HepG2 (cell line): ENCODE results near the gene DDX4. TPM values are rescaled to one million over a fixed set of nuclear protein-coding genes. Genes with fewer than 3 reads are reported as not detected.

Experiments
- ATAC-seq: fragments of 200-7000 bp; cut with Tn5 transposase; 3 replicates; pipeline ENCODE4 v1.9.1; 2020; ENCODE audit warnings: mild to moderate bottlenecking, moderate library complexity
- BruUV-seq: library from RNA; stranded (reverse); fragments of 400-500 nt; replicated peaks from 2 replicates; lab custom pipeline; 2021; lab: Mats Ljungman, UMichigan
- CTCF ChIA-PET: fragments of 300-600 bp; formaldehyde crosslinking; extraction: SDS; loops from one replicate; lab custom pipeline; 2021; ENCODE audit warnings: low total read pairs, inconsistent platforms, low intra/inter-chr PET ratio; lab: Yijun Ruan, JAX
- POLR2A ChIA-PET: fragments of 350-600 bp; sonication (Branson Sonifier 250); formaldehyde crosslinking; loops from one replicate; lab custom pipeline; 2020; ENCODE audit warnings: antibody characterized with exemption, inconsistent platforms; lab: Yijun Ruan, JAX
- DNase-seq: peaks from one replicate; pipeline ENCODE4 v3.0.0-alpha.2; 2015; ENCODE audit warnings: low spot score
- FAIRE-seq: peaks from 3 replicates; lab custom pipeline; 2011; peaks lifted over from hg19 to GRCh38; lab: Jason Lieb, UNC
- H2AFZ ChIP-seq: one replicate; pipeline ENCODE4 v1.6.1; 2011; ENCODE audit warnings: low read length, inconsistent platforms
- H3K27ac ChIP-seq: fragments of 300-600 bp; 3 replicates; pipeline ENCODE4 v1.8.0; 2011; ENCODE audit warnings: mixed run types, mild to moderate bottlenecking, mixed read lengths, low read length, inconsistent platforms; ENCODE audit not compliant: insufficient read depth; ENCODE audit errors: extremely low read length
- H3K27me3 ChIP-seq, 2 experiments: fragments of 200-600 bp in 1 of 2; 2 replicates in 1 of 2; 3 replicates in 1 of 2; pipeline versions ENCODE4 v1.6.0 to v1.8.0; 2011; ENCODE audit warnings: low read length in 2 of 2, mild to moderate bottlenecking in 2 of 2, moderate library complexity in 2 of 2, inconsistent platforms in 1 of 2; ENCODE audit not compliant: insufficient read depth in 2 of 2, control insufficient read depth in 1 of 2
- H3K36me3 ChIP-seq, 2 experiments: fragments of 200-600 bp in 1 of 2; replicated peaks in 1 of 2; 2 replicates in 1 of 2; 3 replicates in 1 of 2; pipeline versions ENCODE4 v1.5.1 to v1.8.0; 2011; ENCODE audit warnings: low read length in 2 of 2, inconsistent platforms in 1 of 2; ENCODE audit not compliant: insufficient read depth in 2 of 2, control insufficient read depth in 1 of 2
- H3K4me1 ChIP-seq: 2 replicates; pipeline ENCODE4 v1.5.1; 2012; ENCODE audit warnings: low read length, inconsistent platforms; ENCODE audit not compliant: insufficient read depth
- H3K4me2 ChIP-seq: 2 replicates; pipeline ENCODE4 v1.6.0; 2011; ENCODE audit warnings: low read depth, low read length, inconsistent platforms
- H3K4me3 ChIP-seq, 3 experiments: fragments of 200-600 bp in 1 of 3; sonication (generic), shearing (Covaris generic) in 1 of 3; replicated peaks in 1 of 3; 2 replicates each; pipeline ENCODE4 v1.5.1; 2011 to 2016; ENCODE audit warnings: low read length in 3 of 3, inconsistent platforms in 2 of 3, low read depth in 2 of 3, mild to moderate bottlenecking in 2 of 3, control low read depth in 1 of 3, mixed read lengths in 1 of 3; ENCODE audit not compliant: insufficient read depth in 1 of 3
- H3K79me2 ChIP-seq: one replicate; pipeline ENCODE4 v1.6.1; 2011; ENCODE audit warnings: low read length, inconsistent platforms; ENCODE audit not compliant: insufficient read depth
- H3K9ac ChIP-seq: 2 replicates; pipeline ENCODE4 v1.6.0; 2011; ENCODE audit warnings: mild to moderate bottlenecking, low read depth, low read length, inconsistent platforms; ENCODE audit not compliant: insufficient read depth
- H3K9me3 ChIP-seq: 2 replicates; pipeline ENCODE4 v1.5.1; 2012; ENCODE audit warnings: mild to moderate bottlenecking, low read length
- H4K20me1 ChIP-seq: 2 replicates; pipeline ENCODE4 v1.6.0; 2011; ENCODE audit warnings: inconsistent platforms, mild to moderate bottlenecking, low read length, moderate library complexity; ENCODE audit not compliant: insufficient read depth
- THYN1 ChIP-seq: sonication (generic); formaldehyde crosslinking; IDR thresholded peaks from 2 replicates; pipeline ENCODE4 v1.8.1; 2023; ENCODE audit warnings: low read depth, mild to moderate bottlenecking, moderate library complexity, missing genetic modification reagents, borderline replicate concordance
- TSC22D2 ChIP-seq: sonication (generic); formaldehyde crosslinking; IDR thresholded peaks from 2 replicates; pipeline ENCODE4 v1.5.1; 2020; ENCODE audit warnings: missing genetic modification reagents, mild to moderate bottlenecking, borderline replicate concordance
- ZNF282 ChIP-seq: fragments of 450-650 bp; IDR thresholded peaks from 2 replicates; pipeline ENCODE4 v1.6.1; 2018; ENCODE audit not compliant: partially characterized antibody
- ZNF629 ChIP-seq: sonication (generic); formaldehyde crosslinking; conservative IDR thresholded peaks from 2 replicates; pipeline ENCODE4 v1.5.0; 2020; ENCODE audit warnings: missing genetic modification reagents
- ZNF784 ChIP-seq: sonication (generic); formaldehyde crosslinking; IDR thresholded peaks from 2 replicates; pipeline ENCODE4 v1.5.1; 2020; ENCODE audit warnings: missing genetic modification reagents, mild to moderate bottlenecking, borderline replicate concordance
- WGBS: methylation state at CpG from one replicate; pipeline ENCODE4 v1.1.6; 2017; ENCODE audit warnings: low lambda C conversion rate; 5-methylcytosine and 5-hydroxymethylcytosine counted together
- in situ Hi-C: cut with HindIII; loops from 2 replicates; pipeline ENCODE4 v1.10.0; 2017; ENCODE audit warnings: low pct_unique_long_range_greater_than_20kb; ENCODE audit not compliant: extremely low pct_ligation_motif_present
- intact Hi-C: fragments of 100-400 bp; cut with micrococcal nuclease; formaldehyde crosslinking; loops from one replicate; pipeline ENCODE4 v1.10.0; 2022; ENCODE audit not compliant: unreplicated experiment
- polyA plus RNA-seq, 8 experiments: library from polyadenylated mRNA; depleted of rRNA in 3 of 8; stranded (reverse) in 7 of 8; unstranded in 1 of 8; fragments of >200 nt; fragmentation: Illumina TruSeq in 4 of 8; extraction: Trizol in 4 of 8; gene quantifications; 2 replicates each; pipeline versions ENCODE4 v1.2.1 to v1.2.3, GENCODE V29; 2011 to 2016; ENCODE audit warnings: low read depth in 4 of 8, missing spikeins in 1 of 8, mixed read lengths in 1 of 8; ENCODE audit not compliant: insufficient read depth in 1 of 8
- total RNA-seq, 5 experiments: library from RNA; depleted of rRNA; stranded (reverse); fragments of >200 nt; fragmentation: Illumina TruSeq; extraction: Trizol; gene quantifications; 2 replicates each; pipeline ENCODE4 v1.2.3, GENCODE V29; 2016; ENCODE audit warnings: low read depth in 1 of 5

DDX4 gene
- total and polyA plus RNA-seq, 2 of the 13 experiments (the other 11 are each of a cell fraction or from before 2014, with no cell fraction given) = 0.05 TPM; not detected in 1

DNA sequence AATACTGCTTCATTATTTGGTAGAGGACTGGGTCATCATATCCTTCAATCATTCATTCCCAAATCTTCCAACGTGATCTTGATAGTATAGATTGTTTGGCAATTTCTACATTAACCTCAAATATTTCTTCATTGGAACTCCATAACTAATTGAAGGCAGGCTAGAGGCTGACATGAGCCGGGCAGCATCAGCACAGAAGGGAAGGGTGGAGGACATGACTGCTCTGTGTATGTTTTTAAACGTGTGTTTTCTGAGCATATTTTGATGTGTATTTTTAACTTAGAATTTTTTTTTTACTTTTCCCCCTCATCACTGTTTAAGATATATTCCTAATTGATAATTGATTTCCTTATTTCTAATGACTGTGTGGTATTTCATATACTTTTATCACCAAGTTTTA, 12.6 kb downstream of the DDX4 start:
- no peak overlapping the region for H3K4me3 ChIP-seq
- 0 out of 5 replicates have a peak, but pooled peaks cover 0 to 5% of the 10 kb centered on the region in 2 experiments for H3K27me3 ChIP-seq
- H3K27ac ChIP-seq = no peak overlapping the region
- no peak for ATAC-seq
- no TSS peak for BruUV-seq
- no peak for DNase-seq
- no peaks in the 10 kb centered on the region for H3K79me2 ChIP-seq
- intact Hi-C loops = no loop called here
- H3K36me3 ChIP-seq = no peaks in the 10 kb centered on the region
- H3K4me2 ChIP-seq = no peak overlapping the region
- no peaks in the 10 kb centered on the region for H3K4me1 ChIP-seq
- CTCF ChIA-PET = no interaction called here
- no peak overlapping the region for H2AFZ ChIP-seq
- in situ Hi-C loops = no loop called here
- POLR2A ChIA-PET = no interaction called here
- TF ChIP-seq TSC22D2 (CRISPR knock-in tag) = no peak
- no peak for TF ChIP-seq ZNF282
- TF ChIP-seq ZNF629 (CRISPR knock-in tag) = no peak
- TF ChIP-seq, all 625 proteins: peak for 0
- no peaks in the 10 kb centered on the region for H3K9me3 ChIP-seq
- H4K20me1 ChIP-seq = no peaks in the 10 kb centered on the region
- 21% methylated on average over 3 of the region's 3 CpGs for WGBS
- no peak overlapping the region for H3K9ac ChIP-seq
- no peak for FAIRE-seq

GRCh38 chr5:55758231-55758630, 20.4 kb downstream of the DDX4 start:
- Histone ChIP-seq H2AFZ (no peak overlapping the region), H3K4me3 (no peak overlapping the region), H3K4me1 (no peaks in the 10 kb centered on the region), H3K79me2 (no peaks in the 10 kb centered on the region), H4K20me1 (no peaks in the 10 kb centered on the region), H3K4me2 (no peak overlapping the region), H3K9ac (no peak overlapping the region)
- CTCF ChIA-PET = no interaction called here
- intact Hi-C loops = no loop called here
- BruUV-seq = no TSS peak
- no peak for DNase-seq
- TF ChIP-seq THYN1 (CRISPR knock-in tag) = no peak
- no peak for TF ChIP-seq ZNF784 (CRISPR knock-in tag)
- TF ChIP-seq, all 625 proteins: peak for 0
- H3K27ac ChIP-seq = no peak overlapping the region
- in situ Hi-C loops = no loop called here
- H3K27me3 ChIP-seq = no peaks in the 10 kb centered on the region
- FAIRE-seq (no peak), ATAC-seq (no peak)
- WGBS = 40% methylated on average over 1 of the region's 1 CpG
- no peaks in the 10 kb centered on the region for H3K36me3 ChIP-seq
- no peaks in the 10 kb centered on the region for H3K9me3 ChIP-seq
- POLR2A ChIA-PET = no interaction called here
